Superior temporal gyrus (tissue), 1 donor: ENCODE data around the gene PSMB9.

Experiments
- DNase-seq: peaks from one replicate; pipeline ENCODE4 v3.0.0-alpha.2; 2016; ENCODE audit errors: extremely low spot score

PSMB9 gene

DNA sequence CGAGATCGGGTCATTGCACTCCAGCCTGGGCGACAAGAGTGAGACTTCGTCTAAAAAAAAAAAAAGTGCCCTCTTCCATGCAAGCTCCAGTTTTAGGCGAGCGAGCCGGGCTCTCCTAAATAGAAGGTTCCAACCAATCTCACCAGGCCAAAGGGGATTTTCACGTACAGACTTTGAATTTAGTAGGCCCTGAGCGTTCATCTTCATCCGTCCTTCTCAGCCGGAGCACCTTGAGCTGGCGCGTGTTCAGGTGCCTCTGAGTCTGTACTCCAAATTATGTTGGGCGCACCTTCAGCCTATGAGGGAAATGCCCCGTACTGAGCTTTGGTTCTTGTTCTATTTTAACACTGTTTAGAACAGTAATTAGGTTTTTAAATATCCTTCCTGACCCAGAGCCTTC is 14.6 kb upstream of the PSMB9 start:
- no peak for DNase-seq

DNA sequence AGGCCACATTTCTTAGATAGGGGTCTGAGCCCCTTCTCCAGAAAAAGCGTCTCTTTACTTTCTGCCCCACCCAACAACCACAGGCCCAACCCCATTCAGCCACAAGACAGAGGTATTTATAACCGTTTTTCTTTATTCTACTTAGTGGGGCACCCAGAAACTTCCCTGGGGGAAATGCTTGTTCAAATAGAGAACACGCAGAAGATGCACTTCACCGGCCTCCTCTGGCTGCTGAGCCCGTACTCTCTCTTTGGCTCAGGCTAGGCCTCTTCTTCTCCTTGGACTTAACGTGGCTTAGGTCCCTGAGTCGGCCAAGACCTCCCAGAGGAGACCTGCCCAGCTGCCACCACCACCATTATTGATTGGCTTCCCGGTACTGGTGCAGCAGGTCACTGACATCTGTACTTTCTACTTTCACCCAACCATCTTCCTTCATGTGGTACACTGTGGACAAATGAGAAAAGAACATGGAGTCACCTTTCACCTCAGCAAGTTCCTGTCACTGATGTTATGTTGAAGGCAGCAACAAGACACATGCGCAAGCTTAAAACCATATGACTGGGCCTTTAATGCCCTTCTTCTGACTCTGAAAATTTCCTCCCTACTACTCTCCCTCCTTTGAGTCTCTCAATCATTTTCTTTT is 13.3 kb upstream of the PSMB9 start:
- DNase-seq = no peak

DNA sequence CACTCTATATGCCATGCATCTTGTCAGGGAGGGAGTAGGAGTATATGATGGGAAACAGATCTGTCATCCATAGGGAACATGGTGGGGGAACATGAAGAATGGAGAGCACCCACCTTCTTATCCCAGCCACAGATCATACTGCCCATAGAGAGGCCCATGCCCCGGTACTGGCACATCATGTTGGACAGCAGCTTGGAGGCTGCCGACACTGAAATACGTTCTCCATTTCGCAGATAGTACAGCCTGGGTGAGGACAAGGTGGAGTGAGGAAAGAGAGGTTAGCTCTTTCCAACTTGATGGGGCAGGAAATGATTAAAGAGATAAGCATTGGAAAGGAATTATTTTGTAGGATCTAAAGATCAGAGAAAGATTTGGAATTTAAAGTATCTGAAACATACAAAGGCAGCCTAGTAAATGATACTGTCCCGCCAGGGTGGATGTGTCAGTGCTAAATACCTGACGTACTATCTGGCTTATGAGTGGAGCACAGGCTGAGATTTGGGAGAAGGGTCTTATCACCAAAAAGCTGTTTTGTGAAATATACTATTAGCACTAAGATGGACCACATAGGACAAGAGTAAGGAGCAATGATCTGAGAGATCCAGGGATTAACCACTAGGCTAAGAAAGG is 11.9 kb upstream of the PSMB9 start:
- no peak for DNase-seq

DNA sequence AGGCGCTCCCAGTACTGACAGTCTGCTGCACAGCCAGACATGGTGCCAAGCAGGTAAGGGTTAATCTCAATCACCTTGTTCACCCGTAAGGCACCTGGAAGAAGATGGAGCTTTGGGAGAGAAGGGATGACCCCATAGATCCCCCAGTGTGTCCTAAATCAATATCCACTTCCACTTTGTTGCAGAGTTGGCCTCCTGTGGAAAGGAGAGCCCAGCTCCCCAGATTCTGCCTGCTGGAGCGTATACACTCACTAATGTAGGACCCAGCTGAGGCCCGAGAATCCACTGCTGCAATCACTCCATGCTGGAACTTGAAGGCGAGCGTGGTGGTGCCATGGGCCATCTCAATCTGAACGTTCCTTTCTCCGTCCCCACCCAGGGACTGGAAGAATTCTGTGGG is 11.3 kb upstream of the PSMB9 start:
- DNase-seq = no peak

DNA sequence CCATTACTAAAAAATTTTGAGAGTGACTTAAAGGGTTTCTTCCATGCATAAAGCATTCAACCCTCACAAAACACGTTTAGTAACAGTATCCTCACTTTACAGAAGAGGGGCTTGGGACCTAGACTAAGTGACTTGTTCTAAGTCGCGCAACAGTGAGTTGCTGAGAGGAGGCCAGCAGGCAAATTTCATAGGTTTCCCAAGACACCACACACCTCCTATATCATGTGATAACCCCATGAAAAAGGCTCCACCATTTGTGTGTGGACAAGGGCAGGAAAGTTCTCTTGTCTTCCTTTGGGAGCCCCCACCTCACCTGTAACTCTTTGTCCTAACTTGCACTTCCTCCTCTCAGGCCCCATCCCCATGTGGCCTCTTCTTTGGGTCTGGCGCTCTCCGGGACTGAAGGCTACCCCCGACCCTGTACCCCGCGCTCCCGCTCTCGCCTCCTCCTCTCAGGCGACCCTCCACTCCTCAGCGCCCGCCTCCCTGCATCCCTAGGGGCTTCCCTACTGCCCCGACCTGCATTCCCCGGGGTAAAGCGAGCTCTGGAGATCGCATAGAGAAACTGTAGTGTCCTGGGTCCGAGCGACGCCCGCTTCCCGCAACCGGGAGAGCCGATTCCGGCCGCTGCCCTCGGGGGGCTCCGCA is 10.5 kb upstream of the PSMB9 start:
- DNase-seq = no peak

DNA sequence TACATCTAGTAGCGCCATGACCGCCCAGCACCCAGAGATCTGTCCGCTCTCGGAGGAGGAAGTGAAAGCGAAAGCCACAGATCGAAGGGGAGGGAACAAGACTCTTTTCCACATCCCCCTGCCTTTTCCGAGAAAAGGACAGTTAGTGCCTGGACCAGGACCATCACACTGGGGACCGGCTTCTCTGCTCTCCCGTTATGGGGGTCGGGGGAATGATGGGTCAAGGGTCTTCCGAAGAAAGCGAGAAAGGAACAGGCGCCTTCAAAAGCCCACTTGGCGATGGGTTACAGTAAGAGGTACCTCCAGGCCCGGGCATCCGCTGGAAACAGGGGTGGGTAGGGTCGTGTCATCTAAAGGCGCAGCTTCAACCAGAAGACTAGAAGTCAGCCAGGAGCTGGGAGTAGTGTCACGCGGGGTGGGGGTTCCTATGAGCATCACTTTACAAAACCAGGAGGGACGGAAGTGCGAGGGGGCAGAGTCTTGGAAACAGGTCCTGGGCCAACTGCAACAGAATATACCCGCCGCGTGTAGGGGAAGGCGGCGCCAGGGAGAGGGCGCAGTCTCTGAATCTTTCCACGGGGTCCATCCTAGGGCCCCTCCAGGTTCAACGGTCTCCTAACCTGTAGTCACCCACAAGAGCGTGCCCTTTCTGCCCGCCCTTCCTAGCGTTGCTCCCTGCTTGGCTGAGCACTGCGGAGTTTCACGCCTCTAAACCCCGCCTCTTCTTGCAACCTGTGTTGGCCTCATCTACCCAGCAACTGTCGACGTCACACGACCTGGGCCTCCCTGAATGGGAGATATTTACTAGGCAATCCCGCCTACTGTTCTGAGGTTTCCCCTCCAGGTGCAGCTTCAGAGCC is 9.8 kb upstream of the PSMB9 start, which contains the start of gene PSMB8:
TSS of gene PSMB8 (minus strand) at position 69 of the 860 bp plus-strand sequence. CDS start at position 18, 51 bp downstream.
- DNase-seq = peak; percentile 94

DNA sequence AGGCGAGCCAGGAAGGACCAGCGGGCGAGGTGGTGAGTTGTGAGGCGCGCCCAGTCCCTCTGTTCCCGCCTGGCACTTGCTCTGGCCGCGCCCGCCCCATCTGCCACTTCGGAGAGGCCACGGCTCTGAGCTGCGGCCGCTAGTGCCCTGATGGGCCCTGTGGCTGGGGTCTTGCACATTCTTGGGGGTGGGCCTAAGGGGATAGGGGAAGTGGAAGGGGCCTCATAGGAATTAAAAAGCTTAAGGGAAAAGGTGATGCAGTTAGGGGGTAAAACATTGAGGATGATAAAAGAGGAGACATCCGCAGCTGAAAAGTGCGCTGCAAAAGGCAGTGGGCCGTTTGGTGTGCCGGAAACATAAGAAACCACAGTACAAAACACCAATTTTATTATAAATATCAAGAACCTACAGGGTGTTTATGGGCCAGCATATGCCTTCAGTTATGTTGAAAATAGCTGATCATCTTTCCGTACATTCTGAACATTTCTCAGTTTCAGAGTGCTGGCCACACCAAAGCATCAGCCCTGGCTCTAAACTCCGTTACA is 9.1 kb upstream of the PSMB9 start:
- no peak for DNase-seq

DNA sequence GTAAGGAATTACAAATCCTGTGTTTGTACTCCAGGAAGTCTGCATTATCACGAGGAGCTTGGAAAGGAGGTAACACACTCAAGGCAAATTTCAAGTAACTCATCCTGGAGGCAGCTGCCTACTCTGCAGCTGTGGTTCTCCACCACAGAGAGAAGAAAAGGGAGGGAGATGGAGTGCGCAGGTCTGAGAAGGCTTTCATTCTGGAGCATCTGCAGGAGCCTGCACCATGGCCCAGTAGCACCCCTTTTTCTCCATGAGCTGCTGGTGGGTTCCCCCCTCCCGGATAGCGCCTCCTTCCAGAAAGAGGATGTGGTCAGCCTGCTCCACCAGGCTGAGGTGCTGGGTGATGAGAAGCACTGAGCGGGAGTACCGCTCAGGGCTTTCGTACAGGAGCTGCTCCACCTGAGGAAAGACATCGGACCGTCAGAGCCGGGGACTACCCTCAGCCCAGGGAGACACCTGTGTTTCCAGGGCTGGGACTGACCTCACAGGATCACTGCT is 8.6 kb upstream of the PSMB9 start:
- no peak for DNase-seq

DNA sequence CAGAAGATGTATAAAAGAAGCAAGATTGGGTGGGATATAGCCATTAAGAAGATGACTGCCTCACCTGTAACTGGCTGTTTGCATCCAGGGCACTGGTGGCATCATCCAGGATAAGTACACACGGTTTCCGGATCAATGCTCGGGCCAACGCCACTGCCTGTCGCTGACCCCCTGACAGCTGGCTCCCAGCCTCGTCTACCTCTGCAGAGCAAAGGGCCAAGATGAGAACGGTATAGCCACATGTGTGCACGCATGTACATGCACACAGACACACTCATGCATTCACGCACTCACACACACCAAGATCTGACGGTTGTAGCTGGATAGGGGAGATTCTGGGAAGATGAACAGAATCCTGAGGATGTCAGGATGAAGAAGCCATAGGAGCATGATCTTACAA is 7.0 kb upstream of the PSMB9 start:
- DNase-seq = no peak

DNA sequence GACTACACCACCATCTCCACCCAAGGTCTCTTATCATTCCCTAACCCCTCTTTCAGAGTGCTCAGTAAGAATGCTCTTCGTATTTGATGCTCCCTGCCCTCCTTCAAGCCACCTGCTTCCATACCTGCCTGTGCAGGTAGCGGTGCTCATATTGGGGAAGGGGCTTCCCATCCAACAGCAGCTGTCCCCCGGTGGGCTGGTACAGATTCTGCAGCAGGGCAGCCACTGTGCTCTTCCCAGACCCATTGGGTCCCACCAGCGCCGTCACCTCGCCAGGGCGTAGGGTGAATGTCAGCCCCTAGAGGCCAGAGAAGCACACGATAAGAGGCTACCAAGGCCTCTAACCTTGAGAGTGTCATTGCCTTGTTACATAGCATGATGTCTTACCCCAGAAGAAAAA is 6.2 kb upstream of the PSMB9 start:
- no peak for DNase-seq

DNA sequence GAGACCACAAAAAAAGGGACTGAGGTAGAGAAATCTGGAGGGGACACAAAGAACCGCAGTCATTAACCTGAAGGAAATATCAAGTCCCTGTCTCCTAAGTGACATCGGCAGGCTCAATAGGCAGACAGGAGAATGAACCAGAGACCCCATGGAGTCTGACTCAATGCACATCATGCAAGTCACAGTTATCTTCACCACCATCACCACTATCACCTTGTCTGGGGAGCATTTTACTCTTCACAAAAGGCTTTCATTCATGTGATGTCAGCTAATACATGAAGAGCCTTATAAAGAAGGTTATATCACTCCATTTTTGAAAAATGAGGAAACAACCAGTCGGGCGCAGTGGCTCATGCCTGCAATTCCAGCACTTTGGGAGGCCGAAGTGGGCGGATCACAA is 4.9 kb upstream of the PSMB9 start:
- no peak for DNase-seq

DNA sequence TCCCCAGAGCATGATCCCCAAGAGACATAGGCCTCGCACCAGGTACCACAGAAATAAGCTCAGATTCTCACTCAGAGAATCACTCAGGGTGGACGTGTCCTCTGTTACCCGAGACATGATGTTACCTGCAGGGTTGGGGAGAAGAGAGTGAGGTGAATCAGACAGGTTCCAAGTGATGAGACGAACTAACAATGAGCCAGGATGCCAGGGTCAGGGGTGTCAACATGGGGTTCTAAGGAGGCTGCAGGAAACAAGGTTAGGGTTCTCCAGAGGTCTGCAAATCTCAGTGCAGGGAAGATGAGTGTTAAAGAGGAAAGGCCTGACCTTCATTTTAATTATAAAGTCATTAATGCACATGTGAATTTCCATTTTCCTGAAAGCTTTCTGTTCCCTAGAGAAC is 3.0 kb upstream of the PSMB9 start:
- DNase-seq = no peak

DNA sequence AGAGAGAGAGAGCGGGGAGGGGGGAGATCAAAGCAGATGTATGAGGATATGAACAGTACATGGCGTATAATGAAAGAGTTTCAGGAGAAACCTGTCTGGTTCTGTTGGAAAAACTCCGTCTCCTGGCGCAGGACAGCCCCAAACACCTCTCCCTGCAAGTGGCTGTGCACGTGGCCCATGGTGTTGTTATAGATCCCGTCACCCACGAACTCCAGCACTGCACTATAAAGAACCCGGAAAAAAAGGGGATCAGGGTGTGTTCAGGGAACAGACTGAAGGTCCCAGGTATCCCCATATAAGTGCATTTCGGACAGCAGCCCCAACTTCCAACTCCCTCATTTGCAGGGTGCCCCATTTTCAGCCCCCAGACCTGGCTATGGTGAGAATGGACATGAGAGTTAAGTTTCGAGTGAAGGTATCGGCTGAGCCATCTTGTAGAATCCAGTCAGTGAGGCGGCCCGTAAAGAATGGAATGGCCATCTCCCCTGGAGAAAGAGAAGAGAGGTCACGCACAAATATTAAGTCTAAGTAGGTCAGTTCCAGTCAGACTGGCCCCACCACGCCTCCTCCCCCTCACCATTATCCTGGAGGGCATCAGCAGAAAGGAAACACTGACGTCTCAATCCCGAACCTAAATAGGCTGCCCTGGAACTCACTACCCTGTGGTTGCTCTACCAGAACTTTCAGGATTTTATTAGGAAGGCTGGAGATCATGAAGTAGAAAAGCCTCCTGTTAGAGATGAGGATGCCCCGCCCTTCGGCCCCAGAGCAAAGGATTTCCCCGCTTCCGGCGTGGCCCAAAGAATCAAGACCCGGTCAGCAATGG is 1.8 kb upstream of the PSMB9 start:
- no peak for DNase-seq

DNA sequence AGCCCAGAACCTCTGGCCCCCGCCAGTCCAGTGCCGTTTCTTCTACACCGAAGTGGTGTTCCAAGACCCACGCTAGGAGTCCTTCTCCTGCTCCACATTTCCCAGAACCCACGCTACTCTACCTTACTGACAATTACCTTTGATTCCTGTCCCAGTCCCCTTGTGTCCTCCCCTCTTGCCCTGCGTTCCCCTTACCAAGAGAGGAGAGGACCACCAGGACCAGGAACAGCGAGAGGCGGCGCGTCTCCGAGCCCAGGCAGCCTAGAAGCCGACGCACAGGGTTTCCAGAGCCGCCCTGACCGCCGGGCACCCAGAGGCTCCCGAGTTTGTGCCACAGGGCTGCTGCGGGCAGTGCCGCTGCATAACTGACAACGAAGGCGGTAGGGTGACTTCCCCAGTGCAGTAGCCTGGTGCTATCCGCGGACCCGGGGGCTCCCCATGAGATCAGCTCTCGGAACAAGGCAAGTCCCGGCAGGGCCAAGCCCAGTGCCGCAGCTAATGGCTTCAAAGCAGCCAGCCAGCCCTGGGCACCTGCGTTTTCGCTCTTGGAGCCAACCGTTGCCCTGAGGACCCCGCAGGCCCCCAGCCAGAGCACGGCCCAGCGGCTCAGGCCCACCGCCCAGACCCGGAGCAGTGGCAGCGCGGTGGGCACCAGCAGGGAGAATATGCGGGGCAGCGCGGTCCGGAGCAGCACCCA is 1.0 kb upstream of the PSMB9 start:
- peak; percentile 57 for DNase-seq

DNA sequence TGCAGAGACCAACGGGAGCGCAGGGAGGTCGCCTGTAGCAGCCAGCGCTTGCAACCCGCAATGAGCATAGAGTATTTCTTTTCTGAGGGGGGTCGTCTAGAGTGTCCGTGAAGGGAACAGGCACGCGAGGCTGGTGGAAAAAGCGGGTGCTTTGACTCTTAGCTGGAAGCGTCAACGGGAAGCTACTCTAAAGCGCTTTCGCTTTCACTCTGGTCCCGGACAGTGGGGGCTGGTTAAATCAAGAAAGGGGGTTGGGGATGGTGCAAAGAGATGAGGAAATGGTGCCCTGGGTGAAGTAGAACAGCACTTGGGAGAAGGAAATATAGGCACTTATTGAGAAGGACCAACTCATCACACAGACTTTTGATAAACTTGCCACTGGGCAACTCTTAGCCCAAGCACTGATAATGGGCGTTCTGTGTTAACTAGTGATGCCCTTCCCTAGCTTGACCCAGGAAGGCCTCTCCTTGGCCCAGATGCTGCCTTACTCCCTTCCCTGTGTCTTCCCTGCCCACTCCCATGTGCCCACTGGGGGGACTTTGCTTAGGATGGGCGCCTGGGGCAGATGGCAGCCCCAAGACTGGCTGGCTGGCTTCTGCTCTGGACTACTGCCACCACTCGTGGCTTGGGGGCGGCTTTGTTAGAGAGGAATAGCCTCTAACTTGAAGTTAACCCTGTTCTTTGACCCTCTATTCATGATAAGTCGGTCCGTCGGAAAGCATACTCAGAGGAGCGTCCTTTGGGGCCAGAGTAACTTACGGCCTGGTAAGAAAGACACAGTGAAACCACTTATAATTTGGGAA is 585 bp downstream of the PSMB9 start:
- DNase-seq = peak; percentile 67

DNA sequence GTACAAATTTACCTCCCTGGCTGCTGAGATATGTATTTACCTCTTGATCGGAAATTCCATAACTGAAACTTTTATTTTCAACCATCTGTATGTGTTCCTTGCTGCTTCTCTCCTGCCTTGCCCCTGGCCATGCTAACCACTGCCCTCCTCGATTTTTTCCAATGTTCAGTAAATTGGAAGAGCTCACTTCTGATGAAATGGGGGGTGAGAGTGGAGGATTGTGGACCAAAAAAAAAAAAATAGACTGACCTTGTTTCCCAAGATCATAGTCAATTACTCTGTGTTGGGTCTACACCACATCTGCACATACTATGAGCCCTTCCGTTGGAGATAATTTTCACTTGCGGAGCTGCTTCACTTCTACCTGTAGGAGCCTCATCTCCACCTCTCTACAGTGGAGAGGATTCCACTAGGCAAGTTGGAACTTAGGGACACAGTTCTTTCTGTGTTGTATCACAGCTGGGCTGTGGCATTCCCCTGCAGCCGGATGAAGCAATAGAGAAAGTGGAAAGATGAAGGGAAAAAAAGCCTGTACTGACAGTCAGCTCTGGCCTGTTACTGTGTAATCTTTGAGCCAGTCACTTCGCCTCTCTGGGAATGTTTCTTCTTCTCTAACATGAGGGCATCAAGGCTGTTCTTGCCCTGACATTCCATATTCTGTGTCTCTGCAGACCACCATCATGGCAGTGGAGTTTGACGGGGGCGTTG is 1.6 kb downstream of the PSMB9 start:
- no peak for DNase-seq

DNA sequence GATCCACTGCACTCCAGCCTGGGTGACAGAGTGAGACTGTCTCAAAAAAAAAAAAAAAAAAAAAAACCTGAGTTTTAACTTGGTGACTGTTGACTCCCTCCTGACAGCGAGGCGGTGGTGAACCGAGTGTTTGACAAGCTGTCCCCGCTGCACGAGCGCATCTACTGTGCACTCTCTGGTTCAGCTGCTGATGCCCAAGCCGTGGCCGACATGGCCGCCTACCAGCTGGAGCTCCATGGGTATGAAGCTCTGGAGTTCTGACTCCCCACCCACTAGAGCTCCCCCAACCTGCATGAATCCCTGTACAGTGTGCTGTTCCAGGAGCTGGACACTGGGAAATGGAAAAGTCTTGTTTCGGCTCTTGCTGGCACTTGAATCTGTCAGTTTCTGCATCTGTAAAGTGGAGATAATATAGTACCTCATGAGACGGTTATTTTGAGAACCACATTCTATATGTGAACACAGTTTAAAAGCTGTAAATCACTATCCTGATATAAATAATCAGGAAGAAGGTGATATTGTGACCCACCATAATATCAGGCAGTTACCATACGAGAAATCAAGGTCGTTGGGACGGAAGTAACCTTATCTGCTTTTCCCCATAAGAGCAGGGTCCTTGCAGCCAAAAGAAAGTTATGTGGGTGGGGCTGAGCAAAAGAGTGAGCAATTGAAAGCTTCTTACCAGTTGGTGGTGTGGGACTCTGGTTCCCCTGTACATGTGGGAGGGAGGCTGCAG is 3.3 kb downstream of the PSMB9 start:
- no peak for DNase-seq

DNA sequence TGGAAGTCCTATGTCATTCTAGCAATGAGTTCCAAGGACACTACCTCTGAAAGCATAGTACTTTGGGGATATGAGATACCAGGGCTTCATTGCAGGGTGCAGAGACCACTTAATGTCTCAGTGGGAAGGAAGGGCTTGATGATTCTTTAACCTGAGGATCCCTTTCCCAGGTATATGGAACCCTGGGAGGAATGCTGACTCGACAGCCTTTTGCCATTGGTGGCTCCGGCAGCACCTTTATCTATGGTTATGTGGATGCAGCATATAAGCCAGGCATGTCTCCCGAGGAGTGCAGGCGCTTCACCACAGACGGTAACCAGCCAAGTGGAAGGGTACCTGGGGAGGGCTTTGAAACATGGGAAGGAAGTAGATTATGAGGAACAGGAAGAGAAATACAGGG is 4.2 kb downstream of the PSMB9 start:
- no peak for DNase-seq
